ENCODE data around the gene INPP5F. TPM values are rescaled to one million over a fixed set of nuclear protein-coding genes. Genes with fewer than 3 reads are reported as not detected.

Gene INPP5F
- total and polyA plus RNA-seq, 9 donors = 8.1 to 18.8 (median 13.8) TPM

GRCh38 chr10:119747940-119748339 lies 22.1 kb downstream of the INPP5F start:
- DNase-seq = no peak
- WGBS, 3 donors = 96 to 97% (median 97%) methylated on average over 12 of the region's 12 CpGs
- Histone ChIP-seq H3K27me3 (no peaks in the 10 kb centered on the region), H3K4me3 (no peak overlapping the region), H3K4me1 (ENCODE audit: insufficient read depth) (peaks cover 3% of the 10 kb centered on the region), H3K36me3 (no peaks in the 10 kb centered on the region), H3K27ac (no peak overlapping the region), H3K9me3 (no peaks in the 10 kb centered on the region)
- intact Hi-C loops (cut with DNase I) = no loop called here
- no peak for TF ChIP-seq POLR2A (IDR thresholded peaks at IDR 0.05)
- TF ChIP-seq EP300 (IDR thresholded peaks at IDR 0.05) = no peak
- TF ChIP-seq CTCF (IDR thresholded peaks at IDR 0.05) = no peak

GRCh38 chr10:119748871-119749270 lies 23.0 kb downstream of the INPP5F start:
- no peaks in the 10 kb centered on the region for H3K4me1 ChIP-seq (ENCODE audit: insufficient read depth)
- H3K27me3 ChIP-seq = no peaks in the 10 kb centered on the region
- H3K9me3 ChIP-seq = no peaks in the 10 kb centered on the region
- no peaks in the 10 kb centered on the region for H3K36me3 ChIP-seq
- WGBS, 3 donors = 83 to 91% (median 85%) methylated on average over 11 to 12 of the region's 12 CpGs
- TF ChIP-seq CTCF (IDR thresholded peaks at IDR 0.05) = no peak
- no peak for TF ChIP-seq POLR2A (IDR thresholded peaks at IDR 0.05)
- TF ChIP-seq EP300 (IDR thresholded peaks at IDR 0.05) = no peak
- no peak for DNase-seq
- intact Hi-C loops (cut with DNase I) = no loop called here
- no peak overlapping the region for H3K27ac ChIP-seq
- H3K4me3 ChIP-seq = no peak overlapping the region

- Histone ChIP-seq H3K4me1 (ENCODE audit: insufficient read depth) (no peaks in the 10 kb centered on the region), H3K27ac (no peak overlapping the region), H3K4me3 (no peak overlapping the region), H3K27me3 (no peaks in the 10 kb centered on the region), H3K9me3 (no peaks in the 10 kb centered on the region), H3K36me3 (no peaks in the 10 kb centered on the region)
- TF ChIP-seq POLR2A (IDR thresholded peaks at IDR 0.05) (no peak), CTCF (IDR thresholded peaks at IDR 0.05) (no peak), EP300 (IDR thresholded peaks at IDR 0.05) (no peak)
- intact Hi-C loops (cut with DNase I) = no loop called here
- WGBS, 3 donors = 90 to 95% (median 93%) methylated on average over 7 of the region's 7 CpGs
- no peak for DNase-seq
These were observed 23.6 kb downstream of the INPP5F start for GRCh38 chr10:119749455-119749854.

- H3K27ac ChIP-seq = no peak overlapping the region
- peak; percentile 51 to 78 (median 62) for DNase-seq
- H3K9me3 ChIP-seq = no peaks in the 10 kb centered on the region
- H3K36me3 ChIP-seq = no peaks in the 10 kb centered on the region
- H3K27me3 ChIP-seq = no peaks in the 10 kb centered on the region
- no peaks in the 10 kb centered on the region for H3K4me1 ChIP-seq (ENCODE audit: insufficient read depth)
- WGBS, 3 donors = 32 to 37% (median 37%) methylated on average over 9 of the region's 9 CpGs
- H3K4me3 ChIP-seq = no peak overlapping the region
- TF ChIP-seq CTCF (IDR thresholded peaks at IDR 0.05) = peak; percentile 57 to 75 (median 71)
- no peak for TF ChIP-seq EP300 (IDR thresholded peaks at IDR 0.05)
- no peak for TF ChIP-seq POLR2A (IDR thresholded peaks at IDR 0.05)
- intact Hi-C loops (cut with DNase I) = loop anchor here in 1 of 4 donors (10.0 kb wide), 1 partner anchor 94 kb away; no protein-coding TSS in a partner anchor
These were observed 24.8 kb downstream of the INPP5F start for GRCh38 chr10:119750391-119751230.
